HFF-Myc (cell line): ENCODE measurements around the gene FAM227B.
"Not testable (repeated sequence)": the region's sequence is repeated elsewhere in the genome, so short reads cannot be mapped to it uniquely, and the experiment has no call there.

ENCODE experiments used
- DNase-seq: peaks from one replicate; pipeline ENCODE4 v3.0.0-alpha.2; 2011; ENCODE audit warnings: low read depth; ENCODE audit errors: extremely low read depth
- H3K4me3 ChIP-seq: replicated peaks from 2 replicates; pipeline ENCODE4 v1.5.1; 2011; ENCODE audit warnings: low read depth, mild to moderate bottlenecking, control low read depth, low read length
- CTCF ChIP-seq: IDR thresholded peaks from 2 replicates; pipeline ENCODE4 v1.5.1; 2012; ENCODE audit warnings: mild to moderate bottlenecking, low read depth, low read length, control low read depth; ENCODE audit errors: missing control alignments

Gene FAM227B

GRCh38 chr15:49501586-49501985 is 119.0 kb downstream of the FAM227B start:
- no peak for DNase-seq
- no peak overlapping the region for H3K4me3 ChIP-seq
- no peak for TF ChIP-seq CTCF

GRCh38 chr15:49495993-49496753 is 124.4 kb downstream of the FAM227B start:
- DNase-seq: no peak
- TF ChIP-seq CTCF: no peak
- no peak overlapping the region for H3K4me3 ChIP-seq

GRCh38 chr15:49494842-49495241 is 125.8 kb downstream of the FAM227B start:
- no peak for TF ChIP-seq CTCF
- no peak for DNase-seq
- no peak overlapping the region for H3K4me3 ChIP-seq

- no peak for TF ChIP-seq CTCF
- no peak overlapping the region for H3K4me3 ChIP-seq
- no peak for DNase-seq
These were observed 127.8 kb downstream of the FAM227B start for GRCh38 chr15:49492830-49493229.

- H3K4me3 ChIP-seq: no peak overlapping the region
- no peak for DNase-seq
- no peak for TF ChIP-seq CTCF
These were observed 128.5 kb downstream of the FAM227B start for GRCh38 chr15:49492151-49492550.

GRCh38 chr15:49490966-49491365 is 129.7 kb downstream of the FAM227B start:
- no peak for DNase-seq
- no peak overlapping the region for H3K4me3 ChIP-seq
- no peak for TF ChIP-seq CTCF

GRCh38 chr15:49485401-49485800 is 135.2 kb downstream of the FAM227B start:
- not testable (repeated sequence) for DNase-seq, H3K4me3 ChIP-seq

- DNase-seq: not testable (repeated sequence)
These were observed 141.6 kb downstream of the FAM227B start for GRCh38 chr15:49478982-49479381.

GRCh38 chr15:49478021-49478420 is 142.6 kb downstream of the FAM227B start:
- H3K4me3 ChIP-seq, DNase-seq: not testable (repeated sequence)

More at GRCh38 chr15:49478982-49479381, 141.6 kb downstream of the FAM227B start:
- H3K4me3 ChIP-seq: not testable (repeated sequence)
